CD4-positive, alpha-beta T cell treated with Interferon gamma for 1 hour (primary cell): ENCODE results near the gene SOCS1.

ENCODE experiments used
- DNase-seq: peaks from one replicate; pipeline ENCODE4 v3.0.0-alpha.2; 2020

The SOCS1 gene

GRCh38 chr16:11259655-11260595 lies 3.9 kb upstream of the SOCS1 start:
- DNase-seq = no peak

- DNase-seq = no peak
Measured at GRCh38 chr16:11258553-11259492, 2.8 kb upstream of the SOCS1 start.

GRCh38 chr16:11257131-11257938 lies 1.3 kb upstream of the SOCS1 start:
- peak; percentile 68 for DNase-seq

- no peak for DNase-seq
Measured at GRCh38 chr16:11256661-11257130, 692 bp upstream of the SOCS1 start.

- peak; percentile 69 for DNase-seq
Measured at GRCh38 chr16:11254913-11255736, 879 bp downstream of the SOCS1 start.

GRCh38 chr16:11253995-11254912 lies 1.8 kb downstream of the SOCS1 start:
- DNase-seq = no peak

- DNase-seq = peak; percentile 44
Measured at GRCh38 chr16:11253009-11253994, 2.7 kb downstream of the SOCS1 start.

- no peak for DNase-seq
Measured at GRCh38 chr16:11252482-11252931, 3.5 kb downstream of the SOCS1 start.

GRCh38 chr16:11251525-11252481 lies 4.2 kb downstream of the SOCS1 start:
- peak; percentile 77 for DNase-seq

- DNase-seq = no peak
Measured at GRCh38 chr16:11250786-11251524, 5.0 kb downstream of the SOCS1 start.

- DNase-seq = no peak
Measured at GRCh38 chr16:11250091-11250785, 5.8 kb downstream of the SOCS1 start.

- no peak for DNase-seq
Measured at GRCh38 chr16:11249233-11250061, 6.6 kb downstream of the SOCS1 start.

GRCh38 chr16:11248133-11248532 lies 7.9 kb downstream of the SOCS1 start:
- DNase-seq = no peak

- no peak for DNase-seq
Measured at GRCh38 chr16:11245988-11246387, 10.0 kb downstream of the SOCS1 start.

- DNase-seq = no peak
Measured at GRCh38 chr16:11245222-11245737, 10.7 kb downstream of the SOCS1 start.
